Measurements from ENCODE around the gene ZNF57. TPM values are rescaled to one million over a fixed set of nuclear protein-coding genes. Genes with fewer than 3 reads are reported as not detected.
A peak's percentile ranks its signal among the peaks of the same experiment; 100 is the strongest.

Gene ZNF57
- total and polyA plus RNA-seq, 2 experiments from 2014 or later, result 8.4 to 12.8 TPM

DNA sequence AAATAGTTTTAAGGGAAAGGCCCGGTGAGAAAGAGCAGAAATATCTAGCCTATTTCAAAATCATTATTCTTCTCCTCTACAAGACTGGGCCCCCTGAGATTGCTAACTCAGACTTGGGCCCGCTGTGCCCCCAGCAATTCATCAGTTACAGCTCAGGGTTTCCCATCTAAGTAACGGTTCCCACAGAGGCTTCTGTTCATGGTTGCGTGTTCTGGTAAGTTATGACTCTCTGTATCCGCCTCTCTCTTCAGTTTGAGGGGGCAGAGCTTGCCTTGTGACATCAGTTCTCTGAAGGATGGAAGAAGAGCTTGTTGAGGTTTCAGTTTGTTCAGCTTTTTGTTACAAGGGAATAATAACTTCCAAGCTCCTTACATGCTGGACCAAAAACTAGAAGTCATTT is 11.6 kb downstream of the ZNF57 start:
- 93% methylated on average over 5 of the region's 5 CpGs for WGBS (ENCODE audit: low lambda C conversion rate, missing lambda C conversion rate)
- peaks cover 44% of the 10 kb centered on the region for H3K79me2 ChIP-seq

GRCh38 chr19:2917275-2918184 is 16.8 kb downstream of the ZNF57 start:
- DNase-seq (ENCODE audit: low spot score), result no peak
- H3K9me2 ChIP-seq (replicated peaks; ENCODE audit: insufficient read depth), result no peaks in the 10 kb centered on the region
- over 99% methylated on average over 16 of the region's 16 CpGs for WGBS (ENCODE audit: low lambda C conversion rate, missing lambda C conversion rate)
- H3K4me1 ChIP-seq (ENCODE audit: insufficient read depth), result no peaks in the 10 kb centered on the region
- no peaks in the 10 kb centered on the region for H3K27me3 ChIP-seq
- H3K79me2 ChIP-seq, result peaks cover 23% of the 10 kb centered on the region
- peaks cover 27% of the 10 kb centered on the region for H3K9me3 ChIP-seq (ENCODE audit: low read depth)
- no peak for TF ChIP-seq CTCF (IDR thresholded peaks at IDR 0.05; ENCODE audit: poor library complexity)
- no peak for TF ChIP-seq EZH2phosphoT487 (IDR thresholded peaks at IDR 0.05; ENCODE audit: low read depth, severe bottlenecking, unreplicated experiment)
- TF ChIP-seq EZH2 (IDR thresholded peaks at IDR 0.05; ENCODE audit: borderline replicate concordance), result no peak
- no peak overlapping the region for H2AFZ ChIP-seq
- no peak overlapping the region for H3K4me3 ChIP-seq
- peaks cover 6% of the 10 kb centered on the region for H3K36me3 ChIP-seq (replicated peaks; ENCODE audit: insufficient read depth, low read depth)
- H3K27ac ChIP-seq, result no peak overlapping the region
- H3K4me2 ChIP-seq, result no peak overlapping the region
- no peaks in the 10 kb centered on the region for H4K20me1 ChIP-seq (ENCODE audit: insufficient read depth, poor library complexity, severe bottlenecking)

More for the DNA sequence above, 11.6 kb downstream of the ZNF57 start:
- Histone ChIP-seq H3K9me3 (ENCODE audit: low read depth) (peaks cover 17% of the 10 kb centered on the region), H3K4me3 (no peak overlapping the region), H3K27ac (no peak overlapping the region), H3K9me2 (replicated peaks; ENCODE audit: insufficient read depth) (no peaks in the 10 kb centered on the region), H2AFZ (no peak overlapping the region), H3K4me2 (no peak overlapping the region), H3K36me3 (replicated peaks; ENCODE audit: insufficient read depth, low read depth) (peaks cover under 1% of the 10 kb centered on the region), H3K4me1 (ENCODE audit: insufficient read depth) (no peaks in the 10 kb centered on the region), H3K27me3 (no peaks in the 10 kb centered on the region), H4K20me1 (ENCODE audit: insufficient read depth, poor library complexity, severe bottlenecking) (no peaks in the 10 kb centered on the region)
- no peak for DNase-seq (ENCODE audit: low spot score)
- TF ChIP-seq CTCF (IDR thresholded peaks at IDR 0.05; ENCODE audit: poor library complexity) (no peak), EZH2 (IDR thresholded peaks at IDR 0.05; ENCODE audit: borderline replicate concordance) (no peak), EZH2phosphoT487 (IDR thresholded peaks at IDR 0.05; ENCODE audit: low read depth, severe bottlenecking, unreplicated experiment) (no peak)

DNA sequence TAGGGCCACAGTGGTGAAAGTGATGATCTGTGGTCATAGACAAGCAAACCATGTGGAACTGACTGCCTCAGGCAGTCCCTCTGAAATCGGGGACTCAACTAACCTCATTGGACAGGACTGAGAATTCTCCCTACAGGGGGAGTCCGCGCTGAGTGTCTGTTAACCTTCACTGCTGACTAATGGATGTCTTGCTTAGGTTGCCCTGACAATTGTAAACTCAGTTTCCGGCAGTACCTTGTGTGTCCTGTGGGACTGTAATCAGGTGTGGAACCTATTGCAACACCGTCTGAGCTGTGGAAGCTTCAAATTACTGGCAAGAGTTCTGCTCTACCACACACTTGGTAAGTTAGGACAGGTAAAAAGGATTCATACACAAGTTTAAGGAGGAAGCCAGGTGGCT is 22.3 kb downstream of the ZNF57 start:
- no peak for TF ChIP-seq EZH2 (IDR thresholded peaks at IDR 0.05; ENCODE audit: borderline replicate concordance)
- TF ChIP-seq EZH2phosphoT487 (IDR thresholded peaks at IDR 0.05; ENCODE audit: low read depth, severe bottlenecking, unreplicated experiment), result no peak
- TF ChIP-seq CTCF (IDR thresholded peaks at IDR 0.05; ENCODE audit: poor library complexity), result no peak
- 25% methylated on average over 5 of the region's 5 CpGs for WGBS (ENCODE audit: low lambda C conversion rate, missing lambda C conversion rate)
- no peaks in the 10 kb centered on the region for H3K79me2 ChIP-seq
- no peaks in the 10 kb centered on the region for H3K9me2 ChIP-seq (replicated peaks; ENCODE audit: insufficient read depth)
- no peaks in the 10 kb centered on the region for H3K27me3 ChIP-seq
- H3K4me2 ChIP-seq, result peak overlapping the region; percentile 12
- peak overlapping the region; percentile 2 for H3K27ac ChIP-seq
- H3K36me3 ChIP-seq (replicated peaks; ENCODE audit: insufficient read depth, low read depth), result no peaks in the 10 kb centered on the region
- no peaks in the 10 kb centered on the region for H4K20me1 ChIP-seq (ENCODE audit: insufficient read depth, poor library complexity, severe bottlenecking)
- no peak overlapping the region for H2AFZ ChIP-seq
- H3K9me3 ChIP-seq (ENCODE audit: low read depth), result peaks cover 3% of the 10 kb centered on the region
- no peak overlapping the region for H3K4me3 ChIP-seq
- H3K4me1 ChIP-seq (ENCODE audit: insufficient read depth), result peaks cover 4% of the 10 kb centered on the region
- DNase-seq (ENCODE audit: low spot score), result peak; percentile 39
